Measurements from ENCODE around the gene DAPK2. TPM values are rescaled to one million over a fixed set of nuclear protein-coding genes. Genes with fewer than 3 reads are reported as not detected.
A peak's percentile ranks its signal among the peaks of the same experiment; 100 is the strongest.

DAPK2 gene
- total RNA-seq, 4 donors from 2014 or later, result 28.5 to 70.8 (median 52.7) TPM

DNA sequence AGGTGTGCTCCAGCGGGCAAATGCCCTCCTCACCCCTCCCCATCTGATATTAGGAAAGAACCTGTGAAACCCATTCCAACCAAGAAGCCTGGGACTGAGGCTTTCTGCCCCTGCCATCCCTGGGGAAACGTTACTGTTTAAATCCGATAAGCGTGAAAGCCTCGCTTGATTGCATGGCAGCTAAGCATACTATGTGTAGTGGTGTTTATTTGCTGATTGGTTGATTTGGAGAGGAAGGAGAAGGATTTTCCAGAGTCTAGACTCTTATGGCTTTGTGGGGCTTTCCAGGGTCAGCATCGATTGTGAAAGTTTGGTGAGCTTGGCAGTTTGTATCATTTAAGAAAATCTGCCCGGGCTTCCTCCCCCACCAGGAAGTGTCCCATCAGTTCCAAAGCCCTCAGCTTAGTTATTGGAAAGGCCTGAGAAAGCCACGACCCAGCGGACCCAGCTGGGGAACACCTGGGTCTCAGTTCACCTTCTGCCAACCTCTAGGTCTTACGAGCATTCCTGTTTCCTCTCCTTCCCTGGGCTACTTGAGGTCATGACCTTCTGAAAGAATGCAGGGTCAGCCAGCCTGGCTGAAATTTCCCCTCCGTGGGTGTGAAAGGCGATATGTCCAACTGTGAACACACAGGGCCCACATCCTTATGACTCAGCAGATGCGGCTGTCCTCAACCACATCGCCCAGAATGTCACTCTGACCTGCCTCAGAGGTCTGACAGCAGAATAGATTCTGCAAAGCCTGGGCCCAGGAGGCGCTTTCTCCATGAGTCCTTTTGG lies 149.8 kb downstream of the DAPK2 start:
- peak overlapping the region; percentile 83 to 93 (median 88) for H3K27ac ChIP-seq
- H3K9me3 ChIP-seq, result no peaks in the 10 kb centered on the region
- TF ChIP-seq, protein P1, sequence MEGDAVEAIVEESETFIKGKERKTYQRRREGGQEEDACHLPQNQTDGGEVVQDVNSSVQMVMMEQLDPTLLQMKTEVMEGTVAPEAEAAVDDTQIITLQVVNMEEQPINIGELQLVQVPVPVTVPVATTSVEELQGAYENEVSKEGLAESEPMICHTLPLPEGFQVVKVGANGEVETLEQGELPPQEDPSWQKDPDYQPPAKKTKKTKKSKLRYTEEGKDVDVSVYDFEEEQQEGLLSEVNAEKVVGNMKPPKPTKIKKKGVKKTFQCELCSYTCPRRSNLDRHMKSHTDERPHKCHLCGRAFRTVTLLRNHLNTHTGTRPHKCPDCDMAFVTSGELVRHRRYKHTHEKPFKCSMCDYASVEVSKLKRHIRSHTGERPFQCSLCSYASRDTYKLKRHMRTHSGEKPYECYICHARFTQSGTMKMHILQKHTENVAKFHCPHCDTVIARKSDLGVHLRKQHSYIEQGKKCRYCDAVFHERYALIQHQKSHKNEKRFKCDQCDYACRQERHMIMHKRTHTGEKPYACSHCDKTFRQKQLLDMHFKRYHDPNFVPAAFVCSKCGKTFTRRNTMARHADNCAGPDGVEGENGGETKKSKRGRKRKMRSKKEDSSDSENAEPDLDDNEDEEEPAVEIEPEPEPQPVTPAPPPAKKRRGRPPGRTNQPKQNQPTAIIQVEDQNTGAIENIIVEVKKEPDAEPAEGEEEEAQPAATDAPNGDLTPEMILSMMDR (IDR thresholded peaks at IDR 0.05 in 4 of 5, conservative IDR thresholded peaks at IDR 0.05 in 1 of 5), result no peak
- TF ChIP-seq POLR2A (IDR thresholded peaks at IDR 0.05), result no peak
- in situ Hi-C loops (cut with MboI; ENCODE audit: low sequenced_read_pairs in 4 of 4) (loop anchor here in 2 of 4 donors (25.0 kb wide), 2 partner anchors 134 to 166 kb away; no protein-coding TSS in a partner anchor), intact Hi-C loops (cut with DNase I; ENCODE audit: low total_unique reads) (no loop called here)
- H3K36me3 ChIP-seq, result no peaks in the 10 kb centered on the region
- ATAC-seq (peak; percentile 77 to 84), DNase-seq (peak; percentile 79 to 94)
- no peak overlapping the region for H3K4me3 ChIP-seq
- no peaks in the 10 kb centered on the region for H3K27me3 ChIP-seq
- peaks cover 58% of the 10 kb centered on the region in 2 donors for H3K4me1 ChIP-seq

DNA sequence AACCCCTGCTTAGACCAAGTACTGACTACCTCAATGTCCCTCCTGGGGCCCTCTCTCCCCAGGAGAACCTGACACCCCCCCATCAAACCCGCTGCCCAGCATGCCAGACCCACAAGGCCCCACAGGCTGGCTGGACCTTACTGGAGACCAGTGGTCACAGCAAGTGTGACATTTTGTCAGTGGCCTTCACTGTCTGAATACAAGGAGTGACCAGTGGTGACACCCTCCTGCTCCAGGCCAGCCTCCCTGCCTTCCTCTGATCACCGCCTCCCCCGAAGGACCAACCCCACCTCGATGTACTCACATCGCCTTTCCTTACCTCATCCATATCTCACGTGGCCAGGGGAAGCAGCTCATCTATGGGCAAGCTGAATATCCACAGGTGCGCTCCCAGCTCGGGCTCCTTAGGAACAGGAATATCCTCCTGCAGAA lies 150.5 kb downstream of the DAPK2 start:
- in situ Hi-C loops (cut with MboI; ENCODE audit: low sequenced_read_pairs in 4 of 4), result loop anchor here in 2 of 4 donors (25.0 kb wide), 2 partner anchors 134 to 166 kb away; no protein-coding TSS in a partner anchor
- no peak overlapping the region for H3K4me3 ChIP-seq
- no peak for DNase-seq
- peak overlapping the region; percentile 83 to 93 (median 88) for H3K27ac ChIP-seq
- TF ChIP-seq, protein P1 (IDR thresholded peaks at IDR 0.05 in 4 of 5, conservative IDR thresholded peaks at IDR 0.05 in 1 of 5), result no peak
- no peak for TF ChIP-seq POLR2A (IDR thresholded peaks at IDR 0.05)
- H3K36me3 ChIP-seq, result no peaks in the 10 kb centered on the region
- intact Hi-C loops (cut with DNase I; ENCODE audit: low total_unique reads), result loop anchor here (2.0 kb wide), 2 partner anchors 63 to 151 kb away; partner anchors contain the start of genes DAPK2 and HERC1
- no peak for ATAC-seq
- H3K27me3 ChIP-seq, result no peaks in the 10 kb centered on the region
- no peaks in the 10 kb centered on the region for H3K9me3 ChIP-seq
- H3K4me1 ChIP-seq, result peaks cover 60 to 64% of the 10 kb centered on the region in 2 donors

DNA sequence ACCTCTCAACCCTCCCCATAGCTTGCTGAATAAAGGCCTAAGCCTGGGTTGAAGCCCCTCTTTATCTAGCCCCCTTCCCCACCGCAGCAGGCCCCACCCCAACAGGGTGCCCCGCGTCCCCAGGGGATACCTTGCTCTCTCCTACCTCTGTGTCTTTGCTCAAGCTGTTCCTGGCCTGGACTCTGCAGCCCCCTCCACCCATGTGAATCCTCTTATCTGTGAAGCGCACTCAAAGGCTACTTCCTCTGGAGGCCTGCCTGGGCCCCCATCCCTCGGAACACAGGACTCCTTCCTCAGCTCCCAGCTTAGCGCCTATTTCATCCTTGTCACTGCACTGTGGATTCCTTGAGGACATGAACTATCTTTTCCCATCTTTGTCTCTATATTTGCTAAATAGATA lies 151.1 kb downstream of the DAPK2 start:
- H3K9me3 ChIP-seq, result no peaks in the 10 kb centered on the region
- DNase-seq (no peak), ATAC-seq (no peak)
- intact Hi-C loops (cut with DNase I; ENCODE audit: low total_unique reads) (loop anchor here (2.0 kb wide), 2 partner anchors 62 to 152 kb away; partner anchors contain the start of genes DAPK2 and HERC1), in situ Hi-C loops (cut with MboI; ENCODE audit: low sequenced_read_pairs in 4 of 4) (loop anchor here in 2 of 4 donors (25.0 kb wide), 2 partner anchors 133 to 167 kb away; no protein-coding TSS in a partner anchor)
- TF ChIP-seq, protein P1 (IDR thresholded peaks at IDR 0.05 in 4 of 5, conservative IDR thresholded peaks at IDR 0.05 in 1 of 5), result no peak
- TF ChIP-seq POLR2A (IDR thresholded peaks at IDR 0.05), result no peak
- H3K36me3 ChIP-seq, result no peaks in the 10 kb centered on the region
- H3K4me3 ChIP-seq, result no peak overlapping the region
- H3K27me3 ChIP-seq, result no peaks in the 10 kb centered on the region
- H3K27ac ChIP-seq, result peak overlapping the region; percentile 83 to 93 (median 88)
- peaks cover 60 to 64% of the 10 kb centered on the region in 2 donors for H3K4me1 ChIP-seq

DNA sequence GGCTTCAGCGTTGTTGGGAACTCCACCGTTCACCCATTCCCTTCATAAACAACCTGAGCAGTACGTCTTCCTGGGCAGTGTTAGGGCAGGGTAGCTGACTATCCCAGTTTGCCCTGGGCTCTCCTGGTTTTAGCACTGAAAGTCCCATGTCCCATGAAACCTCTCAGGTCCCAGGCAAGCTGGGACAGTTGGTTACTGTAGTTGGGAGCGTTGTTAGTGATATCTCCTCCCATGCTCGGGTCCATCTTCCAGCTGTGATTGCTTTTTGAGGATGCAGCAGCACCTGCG lies 151.7 kb downstream of the DAPK2 start:
- peaks cover 60 to 64% of the 10 kb centered on the region in 2 donors for H3K4me1 ChIP-seq
- in situ Hi-C loops (cut with MboI; ENCODE audit: low sequenced_read_pairs in 4 of 4), result loop anchor here in 2 of 4 donors (25.0 kb wide), 2 partner anchors 132 to 168 kb away; no protein-coding TSS in a partner anchor
- H3K27ac ChIP-seq, result peak overlapping the region; percentile 83 to 93 (median 88)
- ATAC-seq (no peak), DNase-seq (no peak)
- H3K36me3 ChIP-seq, result no peaks in the 10 kb centered on the region
- no peak overlapping the region for H3K4me3 ChIP-seq
- H3K27me3 ChIP-seq, result no peaks in the 10 kb centered on the region
- TF ChIP-seq, protein P1 (IDR thresholded peaks at IDR 0.05 in 4 of 5, conservative IDR thresholded peaks at IDR 0.05 in 1 of 5), result no peak
- TF ChIP-seq POLR2A (IDR thresholded peaks at IDR 0.05), result no peak
- intact Hi-C loops (cut with DNase I; ENCODE audit: low total_unique reads), result loop anchor here (1.0 to 2.0 kb wide), 3 partner anchors 62 to 177 kb away; partner anchors contain the start of genes DAPK2 and HERC1
- H3K9me3 ChIP-seq, result no peaks in the 10 kb centered on the region
